Left lung (tissue), 10 donors: ENCODE data around the gene NR2C2AP. TPM values are rescaled to one million over a fixed set of nuclear protein-coding genes. Genes with fewer than 3 reads are reported as not detected.

ENCODE experiments used
- ATAC-seq: fragments of 200-7000 bp; cut with Tn5 transposase; one replicate; pipeline ENCODE4 v1.9.1; 2020; ENCODE audit warnings: moderate library complexity
- DNase-seq, 4 donors: peaks; one replicate each; pipeline ENCODE4 v3.0.0-alpha.2; 2013 to 2020
- H3K27ac ChIP-seq, 2 donors: fragments of 200-600 bp; sonication (generic) in 1 of 2; one replicate each; pipeline versions ENCODE4 v1.5.0 to v1.8.0; 2020 to 2021
- H3K27me3 ChIP-seq, 2 donors: fragments of 200-600 bp; sonication (generic) in 1 of 2; one replicate each; pipeline versions ENCODE4 v1.5.0 to v1.8.0; 2020 to 2021
- H3K36me3 ChIP-seq, 2 donors: fragments of 200-600 bp; sonication (generic) in 1 of 2; one replicate each; pipeline versions ENCODE4 v1.5.0 to v1.8.0; 2020 to 2021
- H3K4me1 ChIP-seq, 2 donors: fragments of 200-600 bp; one replicate each; pipeline ENCODE4 v1.8.0; 2021
- H3K4me3 ChIP-seq, 2 donors: fragments of 200-600 bp; sonication (generic) in 1 of 2; one replicate each; pipeline versions ENCODE4 v1.5.0 to v1.8.0; 2020 to 2021; ENCODE audit warnings: mild to moderate bottlenecking in 1 of 2
- H3K9me3 ChIP-seq, 2 donors: fragments of 200-600 bp; sonication (generic) in 1 of 2; one replicate each; pipeline versions ENCODE4 v1.5.0 to v1.8.0; 2020 to 2021
- CTCF ChIP-seq, 2 donors: fragments of 200-600 bp; sonication (generic) in 1 of 2; IDR thresholded peaks; one replicate each; pipeline versions ENCODE4 v1.5.0 to v1.8.0; 2021; ENCODE audit warnings: antibody characterized with exemption in 2 of 2
- intact Hi-C, 2 donors: fragments of 100-400 bp; cut with DNase I; formaldehyde crosslinking; loops; one replicate each; pipeline versions ENCODE4 v1.11.2 to v1.14.2; 2022
- polyA plus RNA-seq, 6 donors: library from polyadenylated mRNA; unstranded; fragments of 120-200 nt; gene quantifications; one replicate each; pipeline ENCODE4 v1.2.1, GENCODE V29; 2013; ENCODE audit not compliant: insufficient read length in 6 of 6
- total RNA-seq, 2 donors: library from RNA; stranded (reverse); fragmentation: NEBNext Ultra II Directional; extraction: Animal tissue kit (Norgen Biotek cat#: 25700); gene quantifications; one replicate each; pipeline ENCODE4 v1.2.1, GENCODE V29; 2021
- donor health status: DM: no; HTN: yes; CAD: no.
- donor health status: DM: no; HTN: no; CAD: no.

NR2C2AP gene
- total and polyA plus RNA-seq, 8 donors = 10.4 to 22.3 (median 11.9) TPM

DNA sequence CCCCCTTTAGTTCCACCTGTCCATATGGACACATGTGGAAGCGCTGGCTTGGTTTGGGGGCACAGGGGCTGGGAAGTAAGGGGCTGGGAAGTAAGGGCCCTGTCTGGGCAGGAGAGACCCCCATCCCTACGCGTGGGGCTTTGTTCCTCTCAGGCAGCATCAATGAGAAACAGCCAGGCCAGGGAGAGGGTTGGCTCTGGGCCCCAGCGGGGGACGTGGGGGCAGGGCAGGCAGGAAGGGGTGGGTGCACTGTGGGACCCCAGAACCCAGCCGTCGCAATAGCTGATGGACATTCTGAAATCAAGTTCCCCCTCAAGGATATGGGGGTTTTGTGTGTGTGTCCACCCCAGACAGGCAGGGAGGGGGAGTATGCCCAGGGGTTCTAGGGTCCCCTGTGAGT is 9.7 kb upstream of the NR2C2AP start:
- H3K36me3 ChIP-seq = no peaks in the 10 kb centered on the region
- no peaks in the 10 kb centered on the region for H3K9me3 ChIP-seq
- H3K4me3 ChIP-seq = no peak overlapping the region
- H3K27me3 ChIP-seq = peaks cover 23 to 97% of the 10 kb centered on the region in 2 donors
- no peak overlapping the region for H3K27ac ChIP-seq
- TF ChIP-seq CTCF (IDR thresholded peaks at IDR 0.05) = no peak
- intact Hi-C loops = no loop called here
- no peaks in the 10 kb centered on the region for H3K4me1 ChIP-seq
- ATAC-seq = no peak
- peak in 1 of 4 donors; percentile 45 for DNase-seq

DNA sequence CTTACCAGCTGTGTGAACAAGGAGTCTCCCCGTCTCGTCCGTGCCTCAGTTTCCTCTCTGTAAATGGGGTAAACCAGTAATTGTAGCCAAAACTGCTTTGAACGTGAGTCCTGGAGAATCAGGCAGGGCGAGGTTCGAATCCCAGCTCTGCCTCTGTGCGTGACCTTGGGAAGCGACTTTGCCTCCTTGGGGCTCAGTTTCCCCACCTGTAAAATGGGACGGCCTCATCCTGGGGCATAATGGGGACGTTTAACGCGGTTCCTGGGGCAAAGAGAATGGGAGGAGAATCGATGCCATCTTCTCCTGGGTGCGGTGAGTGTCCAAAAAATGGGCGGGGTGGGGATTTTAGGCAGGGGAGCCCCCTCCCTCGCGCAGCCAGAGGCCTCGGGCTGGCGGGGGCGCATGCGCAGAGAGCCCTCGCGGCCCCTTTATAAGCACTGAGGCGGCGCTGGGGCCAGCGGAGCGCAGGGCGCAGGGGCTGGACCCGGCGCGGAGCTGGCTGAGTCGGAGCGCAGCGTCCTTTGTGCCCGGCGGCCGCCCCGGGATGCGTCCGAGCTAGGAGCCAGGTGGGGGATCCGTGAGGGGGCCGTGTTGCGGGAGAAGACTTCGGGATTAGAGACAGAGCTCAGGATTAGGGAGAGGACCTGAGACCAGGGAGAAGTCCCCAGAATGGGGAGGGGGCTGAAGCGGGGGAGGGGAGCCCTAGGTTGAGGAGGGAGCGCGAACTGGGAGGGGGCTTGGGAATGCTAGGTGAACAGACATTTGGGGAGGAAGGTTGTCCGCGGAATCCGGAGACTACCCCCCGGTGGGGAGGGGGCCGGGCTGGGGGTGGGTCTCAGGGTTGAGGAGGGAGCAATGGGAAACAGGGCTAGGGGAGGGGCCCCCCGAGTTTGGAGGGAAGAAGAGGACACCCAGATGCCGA is 8.5 kb upstream of the NR2C2AP start, which contains the start of gene NCAN:
Gene NCAN (plus strand): TSS at position 460 of the 922 bp plus-strand sequence. CDS start 4,996 bp downstream, outside the sequence.
- no peak within 1 kb of the TSS for H3K27ac ChIP-seq
- peaks cover 23 to 88% of the 10 kb centered on the region in 2 donors for H3K27me3 ChIP-seq
- ATAC-seq = no peak
- H3K9me3 ChIP-seq = no peaks in the 10 kb centered on the region
- no peaks in the 10 kb centered on the region for H3K36me3 ChIP-seq
- intact Hi-C loops = no loop called here
- TF ChIP-seq CTCF (IDR thresholded peaks at IDR 0.05) = no peak
- DNase-seq = peak in 1 of 4 donors; percentile 60
- H3K4me1 ChIP-seq = no peaks in the 10 kb centered on the region
- H3K4me3 ChIP-seq = no peak within 1 kb of the TSS

- ATAC-seq (no peak), DNase-seq (no peak)
- no peak for TF ChIP-seq CTCF (IDR thresholded peaks at IDR 0.05)
- Histone ChIP-seq H3K27ac (no peak overlapping the region), H3K9me3 (no peaks in the 10 kb centered on the region), H3K36me3 (no peaks in the 10 kb centered on the region), H3K27me3 (peaks cover 23 to 73% of the 10 kb centered on the region in 2 donors), H3K4me3 (no peak overlapping the region), H3K4me1 (no peaks in the 10 kb centered on the region)
- intact Hi-C loops = no loop called here
Observed at GRCh38 chr19:19209372-19209771, 6.2 kb upstream of the NR2C2AP start.

GRCh38 chr19:19207637-19208572 is 4.7 kb upstream of the NR2C2AP start:
- no peak for TF ChIP-seq CTCF (IDR thresholded peaks at IDR 0.05)
- ATAC-seq = no peak
- H3K4me3 ChIP-seq = no peak overlapping the region

More at GRCh38 chr19:19207637-19208572, 4.7 kb upstream of the NR2C2AP start:
- no peaks in the 10 kb centered on the region for H3K9me3 ChIP-seq
- intact Hi-C loops = no loop called here
- peaks cover 0 to 2% of the 10 kb centered on the region in 2 donors for H3K4me1 ChIP-seq
- no peak for DNase-seq
- H3K27me3 ChIP-seq = peaks cover 19 to 58% of the 10 kb centered on the region in 2 donors
- no peaks in the 10 kb centered on the region for H3K36me3 ChIP-seq
- no peak overlapping the region for H3K27ac ChIP-seq
